Uterus (tissue), 4 donors: Measurements from ENCODE around the gene CD151. TPM values are rescaled to one million over a fixed set of nuclear protein-coding genes. Genes with fewer than 3 reads are reported as not detected.
A peak's percentile ranks its signal among the peaks of the same experiment; 100 is the strongest.

ENCODE experiments used
- DNase-seq, 2 donors: peaks; one replicate each; pipeline ENCODE4 v3.0.0-alpha.2; 2019 to 2020
- H3K27ac ChIP-seq, 2 donors: fragments of 200-600 bp; sonication (generic); 1 replicate in 1 of 2; 2 replicates in 1 of 2; pipeline ENCODE4 v1.5.1; 2016 to 2018
- H3K27me3 ChIP-seq, 2 donors: fragments of 200-600 bp; sonication (generic); one replicate each; pipeline ENCODE4 v1.5.1; 2018 to 2019; ENCODE audit warnings: control low read depth in 1 of 2
- H3K36me3 ChIP-seq, 2 donors: fragments of 200-600 bp; sonication (generic); one replicate each; pipeline ENCODE4 v1.5.1; 2019; ENCODE audit warnings: control low read depth in 1 of 2
- H3K4me1 ChIP-seq, 2 donors: fragments of 200-600 bp; sonication (generic); one replicate each; pipeline ENCODE4 v1.5.1; 2018 to 2019; ENCODE audit warnings: control low read depth in 1 of 2
- H3K4me3 ChIP-seq, 2 donors: fragments of 200-600 bp; sonication (generic); 1 replicate in 1 of 2; 2 replicates in 1 of 2; pipeline ENCODE4 v1.5.1; 2018 to 2019; ENCODE audit warnings: mild to moderate bottlenecking in 1 of 2
- H3K9me3 ChIP-seq, 2 donors: fragments of 200-600 bp; sonication (generic); one replicate each; pipeline ENCODE4 v1.5.1; 2019; ENCODE audit warnings: control low read depth in 1 of 2
- CTCF ChIP-seq, 4 experiments: fragments of 200-600 bp in 2 of 4; fragments of 450-650 bp in 2 of 4; sonication (generic) in 2 of 4; IDR thresholded peaks; one replicate each; pipeline ENCODE4 v1.5.1; 2016 to 2019; ENCODE audit warnings: antibody characterized with exemption in 4 of 4, mild to moderate bottlenecking in 2 of 4, moderate library complexity in 1 of 4
- POLR2A ChIP-seq, 2 donors: fragments of 450-650 bp; IDR thresholded peaks; one replicate each; pipeline ENCODE4 v1.6.1; 2016; ENCODE audit warnings: antibody characterized with exemption in 2 of 2, mild to moderate bottlenecking in 1 of 2, moderate library complexity in 1 of 2
- intact Hi-C: fragments of 100-400 bp; cut with DNase I; formaldehyde crosslinking; loops from one replicate; pipeline ENCODE4 v1.15.1; 2023; ENCODE audit warnings: low total_unique reads
- total RNA-seq, 4 donors: library from RNA; depleted of rRNA in 3 of 4; stranded (reverse); fragments of >200 nt in 3 of 4; gene quantifications; one replicate each; pipeline versions ENCODE4 v1.1.0 to v1.2.4, GENCODE V29; 2014 to 2023
- donor health status: DM: yes; HTN: yes; CAD: no.

The CD151 gene
- 100 to 1,000 TPM in 3 of 4 donors, 10 to 100 TPM in 1; 76.8 to 382 (median 259) TPM for total RNA-seq

- peak within 1 kb of the TSS; percentile 81 to 82 for H3K27ac ChIP-seq
- peaks cover 0 to 57% of the 10 kb centered on the region in 2 donors for H3K4me1 ChIP-seq
- H3K4me3 ChIP-seq = peak within 1 kb of the TSS; percentile 61 to 64
- intact Hi-C loops = no loop called here
- H3K9me3 ChIP-seq = no peaks in the 10 kb centered on the region
- H3K36me3 ChIP-seq = no peaks in the 10 kb centered on the region
- no peak for DNase-seq
- TF ChIP-seq CTCF (IDR thresholded peaks at IDR 0.05) (peak in 2 of 4 experiments; percentile 43 to 48), POLR2A (IDR thresholded peaks at IDR 0.05) (no peak)
- peaks cover 3 to 24% of the 10 kb centered on the region in 2 donors for H3K27me3 ChIP-seq
Observed at GRCh38 chr11:832529-833113, at the start of gene CD151. CD151 (plus strand) TSS chr11:832952; CDS start chr11:836070, 3,118 bp downstream.

DNA sequence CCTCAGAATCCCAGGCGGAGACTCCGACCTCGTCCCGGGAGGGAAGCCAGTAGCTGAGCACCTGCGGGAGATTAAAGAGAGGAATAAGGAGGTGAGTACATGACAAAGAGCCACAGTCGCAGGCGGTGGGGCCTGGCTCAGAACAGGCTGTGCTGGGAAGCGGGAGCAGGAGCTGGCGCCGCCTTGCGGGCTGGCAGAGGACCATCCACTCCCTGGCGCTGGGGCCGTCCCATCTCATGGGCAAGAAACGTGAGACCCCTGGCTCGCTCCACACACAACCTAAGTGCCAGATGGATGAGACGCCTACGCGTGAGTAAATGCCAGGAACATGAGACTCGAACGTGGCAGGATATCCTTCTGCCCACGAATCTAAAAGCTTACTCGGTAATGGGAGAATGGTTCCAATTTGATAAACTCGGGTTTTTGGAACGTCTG is 49.2 kb upstream of the CD151 start:
- H3K4me3 ChIP-seq = peak overlapping the region in 1 of 2 donors; percentile 1

GRCh38 chr11:786235-787083 is 46.3 kb upstream of the CD151 start:
- TF ChIP-seq POLR2A (IDR thresholded peaks at IDR 0.05) (no peak), CTCF (IDR thresholded peaks at IDR 0.05) (no peak)
- intact Hi-C loops = no loop called here
- Histone ChIP-seq H3K27ac (no peak overlapping the region), H3K9me3 (no peaks in the 10 kb centered on the region), H3K36me3 (no peaks in the 10 kb centered on the region), H3K4me1 (peaks cover 0 to 6% of the 10 kb centered on the region in 2 donors), H3K27me3 (peaks cover 0 to 4% of the 10 kb centered on the region in 2 donors), H3K4me3 (no peak overlapping the region)
- no peak for DNase-seq

More for the DNA sequence above, 49.2 kb upstream of the CD151 start:
- H3K27me3 ChIP-seq = no peaks in the 10 kb centered on the region
- peaks cover 0 to 6% of the 10 kb centered on the region in 2 donors for H3K4me1 ChIP-seq
- H3K9me3 ChIP-seq = no peaks in the 10 kb centered on the region
- TF ChIP-seq POLR2A (IDR thresholded peaks at IDR 0.05) (no peak), CTCF (IDR thresholded peaks at IDR 0.05) (peak; percentile 42 to 79 (median 62))
- H3K27ac ChIP-seq = peak overlapping the region; percentile 23 to 48
- H3K36me3 ChIP-seq = no peaks in the 10 kb centered on the region
- intact Hi-C loops = no loop called here
- DNase-seq = peak; percentile 69 to 79

DNA sequence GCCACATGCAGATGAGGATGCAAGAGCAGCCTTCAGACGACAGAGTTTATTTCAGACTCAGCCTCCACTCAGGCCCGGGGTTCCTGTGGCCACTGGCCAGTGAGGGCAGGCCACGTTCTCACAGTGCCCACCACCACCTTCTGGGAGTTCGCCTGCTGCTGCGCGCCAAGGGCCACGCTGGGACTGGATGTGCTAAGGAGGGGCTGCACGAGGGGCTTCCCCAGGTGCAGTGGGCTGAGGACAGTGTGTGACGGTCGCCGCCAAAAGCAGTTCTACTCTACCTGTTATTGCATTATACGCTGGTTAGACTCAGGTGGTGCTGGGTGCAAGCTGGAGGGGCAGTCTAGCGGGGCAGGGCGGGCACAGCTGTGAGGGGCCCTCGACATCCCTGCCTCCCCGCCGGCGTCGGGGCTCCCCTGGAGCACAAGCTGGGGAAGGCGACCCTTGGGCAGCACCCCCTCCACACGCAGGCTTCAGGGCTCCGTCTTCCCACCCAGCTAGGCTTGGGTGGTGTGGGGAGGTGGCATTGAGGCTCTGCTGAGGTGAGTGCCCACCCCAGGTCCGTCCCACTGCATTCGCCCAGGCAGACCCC is 45.6 kb upstream of the CD151 start:
- DNase-seq = no peak
- peaks cover 0 to 6% of the 10 kb centered on the region in 2 donors for H3K4me1 ChIP-seq

More for the DNA sequence above, 45.6 kb upstream of the CD151 start:
- TF ChIP-seq CTCF (IDR thresholded peaks at IDR 0.05) = no peak
- TF ChIP-seq POLR2A (IDR thresholded peaks at IDR 0.05) = no peak
- H3K4me3 ChIP-seq = no peak overlapping the region
- H3K27me3 ChIP-seq = peaks cover 0 to 4% of the 10 kb centered on the region in 2 donors
- no peaks in the 10 kb centered on the region for H3K9me3 ChIP-seq
- intact Hi-C loops = no loop called here
- H3K36me3 ChIP-seq = no peaks in the 10 kb centered on the region
- no peak overlapping the region for H3K27ac ChIP-seq
